Hematopoietic multipotent progenitor cell treated with erythropoietin and hydrocortisone succinate and interleukin-3 and kit ligand, for 6 days (in vitro differentiated cells): Measurements from ENCODE around the gene ARHGAP42.

Source experiments
- DNase-seq: peaks from one replicate; pipeline ENCODE4 v3.0.0-alpha.2; 2015

The ARHGAP42 gene

DNA sequence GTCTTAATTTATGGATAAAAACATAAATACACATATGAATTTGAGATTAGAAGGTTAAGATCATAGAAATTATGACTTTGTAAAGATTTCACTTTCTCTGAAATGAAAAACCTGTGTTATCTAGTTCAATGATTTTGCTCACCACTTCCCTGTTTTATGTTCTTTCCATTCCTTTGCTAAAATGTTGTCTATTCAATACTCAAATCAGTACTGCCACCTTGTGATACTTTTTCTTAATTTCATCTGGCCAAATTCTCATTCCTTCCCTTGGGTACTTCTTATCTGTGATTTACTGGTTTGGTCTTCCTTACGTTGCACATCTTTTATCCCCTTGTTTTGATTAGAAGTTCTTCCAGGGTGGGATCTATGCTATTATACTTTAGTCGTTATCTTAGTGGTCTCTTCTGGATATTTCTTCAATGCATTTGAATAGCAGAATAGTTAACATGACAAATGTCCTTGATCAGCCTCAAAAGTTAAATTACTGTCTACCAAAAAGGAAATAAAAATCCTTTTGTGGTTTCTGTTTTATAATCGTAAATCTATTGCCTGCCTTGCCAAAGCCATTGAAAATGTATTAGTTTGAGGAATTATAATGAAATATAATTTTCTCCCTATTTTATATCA is 245.5 kb downstream of the ARHGAP42 start:
- peak; percentile 72 for DNase-seq

DNA sequence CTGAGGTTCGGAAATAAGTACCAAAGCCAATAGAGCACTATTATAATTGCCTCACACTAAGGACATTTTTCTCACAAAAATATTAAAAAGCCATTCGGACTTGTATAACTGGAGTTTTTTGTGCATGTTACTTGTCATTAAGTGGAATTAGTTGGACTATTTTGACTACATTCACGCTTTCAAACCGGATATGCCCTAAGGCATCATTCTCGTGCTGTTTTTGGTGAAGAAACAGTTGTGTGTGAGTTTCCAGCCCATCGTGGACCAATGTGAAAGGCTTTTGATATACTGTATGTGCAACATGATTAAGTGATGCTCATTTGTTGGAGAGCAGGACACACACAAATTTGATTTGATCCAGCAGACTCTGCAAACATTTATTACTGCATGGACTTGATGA is 249.7 kb downstream of the ARHGAP42 start:
- no peak for DNase-seq

DNA sequence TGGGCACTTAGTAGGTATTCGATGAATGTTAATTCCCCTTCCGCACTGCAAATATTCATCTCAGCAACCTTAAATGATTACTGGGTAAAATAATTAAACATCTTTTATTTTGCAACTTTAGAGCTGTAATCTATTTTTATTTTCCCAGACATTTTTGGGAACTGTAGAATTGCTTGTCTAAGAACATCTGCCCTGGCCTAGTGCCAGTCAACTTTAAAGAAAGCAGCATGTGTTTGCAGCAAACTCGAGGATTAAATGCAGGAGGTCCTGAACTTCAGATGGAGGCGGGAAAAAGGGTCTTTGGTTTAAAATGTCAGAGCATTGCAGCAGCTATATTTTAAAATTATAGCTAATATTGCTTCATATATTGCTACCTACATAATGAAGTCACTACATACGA is 252.5 kb downstream of the ARHGAP42 start:
- DNase-seq: no peak

DNA sequence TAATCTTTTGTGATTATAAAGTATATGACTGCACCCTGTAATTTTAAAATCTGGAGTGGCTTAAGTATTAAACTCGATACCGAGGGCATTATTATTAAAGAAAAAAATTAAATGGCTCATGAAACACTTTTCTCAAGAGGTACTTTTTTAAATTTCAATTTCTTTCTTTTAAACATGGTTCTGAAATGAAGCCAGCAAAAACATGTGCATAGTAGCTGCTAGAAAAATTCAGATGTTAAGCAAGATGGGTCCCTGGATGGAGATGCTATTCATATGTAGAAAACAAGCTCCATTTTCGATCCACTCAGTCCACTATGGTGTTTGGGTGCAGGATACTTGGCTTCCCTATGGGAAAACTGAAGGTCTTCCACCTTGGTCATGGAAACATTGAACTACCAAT is 253.0 kb downstream of the ARHGAP42 start:
- DNase-seq: no peak

DNA sequence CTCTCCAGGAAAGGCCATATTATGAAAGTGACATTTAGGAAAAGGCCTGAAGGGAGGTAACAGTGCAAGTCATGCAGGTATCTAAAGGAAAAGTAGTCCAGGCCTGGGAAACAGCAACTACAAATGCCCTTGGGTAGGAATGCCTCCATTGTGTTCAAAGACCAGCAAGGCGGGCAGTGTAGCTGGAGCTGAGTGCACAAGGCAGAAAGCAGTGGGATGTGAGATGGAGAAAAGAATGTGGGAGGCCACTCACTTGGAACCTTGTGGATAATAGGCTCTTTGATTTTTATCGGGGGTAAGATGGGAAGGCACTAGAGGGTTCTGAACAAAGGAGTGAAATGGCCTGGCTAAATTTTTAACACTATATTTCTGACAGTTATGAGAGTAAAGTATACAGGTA is 253.9 kb downstream of the ARHGAP42 start:
- DNase-seq: no peak

DNA sequence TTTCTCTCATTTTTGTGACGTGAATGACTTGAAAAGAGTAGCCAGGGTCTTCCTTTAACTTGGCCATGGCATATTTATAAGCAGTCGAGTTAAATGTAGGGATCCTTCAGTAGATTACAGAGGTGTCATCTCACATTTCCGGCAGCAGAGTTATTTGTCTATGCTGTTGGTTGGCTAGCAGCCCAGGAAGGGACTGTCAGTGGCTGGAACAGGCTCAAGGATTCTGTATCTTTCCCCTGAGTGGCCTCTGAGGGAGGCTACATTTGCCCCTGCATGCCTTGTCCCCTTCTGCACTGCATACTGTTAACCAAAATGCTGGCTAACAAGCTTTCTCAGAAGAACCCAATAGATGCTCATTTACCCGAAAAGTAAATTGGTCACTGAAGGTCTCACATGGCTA is 254.9 kb downstream of the ARHGAP42 start:
- no peak for DNase-seq

DNA sequence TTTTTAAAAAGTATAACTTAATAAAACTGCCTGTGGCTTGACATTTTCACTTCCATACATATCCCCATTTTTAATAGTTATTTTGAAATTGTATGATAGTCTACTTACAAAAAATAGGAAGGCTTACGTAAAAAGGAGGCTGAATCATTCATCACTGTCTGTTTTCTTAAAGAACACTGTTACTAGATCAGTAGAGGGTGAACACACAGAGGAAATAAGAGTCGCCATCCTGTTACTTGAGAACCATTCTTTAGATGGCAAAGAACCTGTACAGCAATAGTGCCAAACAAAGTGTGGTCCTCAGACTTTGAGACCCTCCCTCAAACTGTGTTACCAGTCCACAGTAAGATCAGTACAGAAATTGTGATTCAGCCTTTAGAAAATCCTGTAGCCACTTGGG is 261.8 kb downstream of the ARHGAP42 start:
- DNase-seq: no peak

DNA sequence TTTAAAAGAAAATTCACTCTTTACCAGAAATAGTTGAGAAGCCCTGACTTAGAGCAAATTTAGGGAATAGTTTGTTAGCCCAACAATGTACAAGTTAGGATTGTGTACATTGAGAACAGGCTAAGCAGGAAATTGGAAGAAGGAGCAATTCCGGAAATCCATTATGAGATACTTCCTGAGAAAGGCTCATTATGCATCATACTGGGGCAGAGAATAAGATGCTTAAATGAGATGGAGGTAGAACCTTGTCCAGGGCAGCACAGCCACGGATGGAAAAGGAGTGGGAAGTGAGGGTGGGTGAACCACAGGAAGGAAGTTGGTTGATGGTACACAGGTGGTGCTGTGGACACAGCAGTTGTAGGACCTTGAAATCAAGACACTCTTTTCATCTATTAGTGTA is 262.4 kb downstream of the ARHGAP42 start:
- DNase-seq: no peak

DNA sequence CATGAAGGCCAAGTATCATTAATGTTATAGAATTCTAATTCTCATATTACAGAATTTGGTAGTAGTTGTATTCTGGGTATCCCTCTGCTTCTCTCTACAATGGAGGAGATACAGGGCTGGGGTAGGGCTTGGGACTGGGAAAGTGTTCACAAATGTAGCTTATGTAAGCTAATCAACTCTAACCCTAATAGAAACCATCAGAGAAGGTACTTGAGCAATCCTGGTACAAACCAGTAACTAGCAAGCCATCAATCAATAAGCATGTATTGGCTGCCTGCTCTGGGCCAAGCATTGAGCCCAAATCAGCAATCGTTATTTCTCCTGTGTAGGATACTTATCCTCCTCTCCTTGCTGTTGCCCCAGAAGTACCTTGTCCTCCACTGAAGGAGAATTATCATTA is 268.2 kb downstream of the ARHGAP42 start:
- no peak for DNase-seq

DNA sequence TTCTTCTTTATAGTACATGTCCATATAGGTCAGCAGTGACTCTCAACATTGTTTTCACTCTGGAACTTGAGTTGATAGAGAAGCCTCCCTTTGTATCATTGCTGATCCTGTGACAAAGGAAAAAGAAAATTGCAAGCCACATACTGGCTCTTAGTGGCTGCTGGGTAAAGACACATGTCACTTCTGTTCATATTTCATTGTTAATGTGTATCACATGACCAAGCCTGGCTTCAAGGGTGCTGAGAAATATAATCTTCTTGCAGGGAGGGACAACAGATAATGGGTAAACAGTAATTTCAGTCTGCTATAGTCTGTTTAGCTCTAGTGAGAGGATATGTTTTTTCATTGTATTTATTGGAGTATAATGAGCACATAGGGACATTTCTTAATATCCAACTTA is 269.3 kb downstream of the ARHGAP42 start:
- no peak for DNase-seq

DNA sequence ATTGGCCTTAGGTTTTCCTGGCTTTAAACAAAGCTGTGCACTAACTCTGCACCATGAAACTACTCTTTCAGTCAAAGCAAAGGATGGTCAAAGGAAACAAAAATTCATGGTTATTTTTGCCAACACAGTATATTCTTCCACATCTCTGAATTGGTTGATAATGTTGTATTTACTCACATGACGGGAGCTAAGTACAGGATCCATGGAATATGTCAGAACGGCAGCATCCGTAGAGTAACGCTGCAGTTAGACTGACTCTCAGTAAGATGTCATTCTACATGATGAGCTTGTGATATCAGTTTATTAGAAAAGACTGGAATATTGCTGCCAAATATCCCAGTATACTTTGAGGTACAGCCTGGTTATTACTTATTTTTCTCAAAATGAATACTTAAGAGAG is 270.4 kb downstream of the ARHGAP42 start:
- DNase-seq: no peak

DNA sequence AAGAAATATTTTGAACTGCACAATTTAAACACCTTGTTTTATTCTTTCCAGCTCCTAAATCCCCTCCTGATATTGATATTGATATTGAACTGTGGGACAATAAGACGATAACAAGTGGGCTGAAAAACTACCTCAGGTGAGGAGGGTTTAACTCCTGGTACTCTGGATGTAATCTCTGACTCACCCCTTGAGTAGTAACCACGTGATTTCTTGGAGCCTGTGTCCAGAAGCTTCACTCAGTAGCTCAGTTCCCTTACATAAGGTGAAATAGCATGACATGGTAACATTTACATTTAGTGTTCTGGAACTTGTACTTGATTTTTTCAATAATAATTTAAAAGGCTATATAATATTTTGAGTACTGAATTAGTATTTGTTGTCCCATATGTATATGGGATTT is 274.5 kb downstream of the ARHGAP42 start:
- DNase-seq: no peak

DNA sequence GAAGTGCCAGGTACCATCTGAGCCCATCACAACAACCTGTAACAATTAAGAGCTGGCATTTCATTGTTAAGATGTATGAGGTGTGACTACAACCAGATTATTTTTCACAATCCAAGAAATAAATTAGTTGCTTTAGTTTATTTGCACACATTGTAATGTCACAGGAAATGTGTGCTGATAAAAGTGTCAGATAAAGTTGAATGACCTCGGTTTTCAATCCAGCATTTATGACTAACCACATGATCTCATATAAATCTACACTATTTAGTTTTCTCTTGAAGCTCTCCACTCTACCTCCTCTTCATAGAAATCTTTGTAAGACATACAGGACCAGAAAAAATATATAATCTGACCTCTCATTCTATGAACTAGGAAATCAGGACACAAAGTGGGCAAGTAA is 276.3 kb downstream of the ARHGAP42 start:
- no peak for DNase-seq

DNA sequence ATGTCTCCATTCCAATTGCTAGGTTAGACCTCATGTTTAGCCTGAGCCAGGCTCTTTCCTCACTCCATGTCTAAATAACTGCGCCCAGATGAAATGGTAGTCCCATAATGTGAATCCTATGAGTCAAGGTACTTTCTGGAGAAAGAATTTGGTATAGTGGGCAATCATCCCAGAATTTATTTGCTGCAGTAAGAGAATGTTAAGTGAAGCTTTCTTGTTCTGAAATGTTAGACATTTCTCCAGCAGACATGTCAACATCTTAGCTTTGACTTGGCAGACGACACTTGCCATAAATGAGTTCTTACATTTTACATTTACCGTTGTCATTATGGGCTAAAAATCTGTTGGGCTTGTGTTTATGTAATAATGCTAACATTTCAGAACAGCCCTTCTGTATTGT is 277.3 kb downstream of the ARHGAP42 start:
- no peak for DNase-seq

DNA sequence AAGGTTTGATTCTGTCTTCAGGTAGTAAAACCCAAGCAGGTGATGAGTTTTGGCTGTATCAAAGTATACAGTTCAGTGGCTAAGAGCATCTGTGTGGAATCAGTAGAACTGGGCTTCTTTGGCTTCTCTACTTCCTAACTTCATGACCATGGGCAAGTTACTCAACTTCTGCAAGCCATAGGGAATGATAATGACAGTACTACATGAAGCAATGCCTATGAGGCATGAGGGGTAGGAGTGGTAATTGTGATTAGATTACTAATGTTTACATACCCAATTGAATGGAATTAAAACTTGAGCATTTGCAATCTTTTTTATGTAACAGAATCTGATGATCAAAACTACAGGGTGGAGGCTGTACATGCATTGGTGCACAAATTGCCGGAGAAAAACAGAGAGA is 278.3 kb downstream of the ARHGAP42 start:
- no peak for DNase-seq

DNA sequence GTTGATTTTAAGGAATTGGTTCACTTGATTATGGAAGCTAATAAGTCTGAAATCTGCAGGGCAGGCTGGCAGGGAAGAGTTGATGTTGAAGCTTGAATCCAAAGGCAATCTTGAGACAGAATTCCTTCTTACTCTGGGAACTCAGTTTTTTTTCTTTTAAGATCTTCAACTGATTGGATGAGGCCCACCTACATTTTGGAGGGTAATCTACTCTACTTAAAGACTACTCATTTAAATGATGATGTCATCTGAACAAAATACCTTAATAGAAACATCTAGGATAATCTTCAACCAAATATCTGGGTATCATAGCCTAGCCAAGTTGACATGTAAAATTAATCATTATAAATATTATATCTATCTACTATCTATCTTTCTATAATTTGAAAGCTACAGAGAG is 279.3 kb downstream of the ARHGAP42 start:
- DNase-seq: no peak

DNA sequence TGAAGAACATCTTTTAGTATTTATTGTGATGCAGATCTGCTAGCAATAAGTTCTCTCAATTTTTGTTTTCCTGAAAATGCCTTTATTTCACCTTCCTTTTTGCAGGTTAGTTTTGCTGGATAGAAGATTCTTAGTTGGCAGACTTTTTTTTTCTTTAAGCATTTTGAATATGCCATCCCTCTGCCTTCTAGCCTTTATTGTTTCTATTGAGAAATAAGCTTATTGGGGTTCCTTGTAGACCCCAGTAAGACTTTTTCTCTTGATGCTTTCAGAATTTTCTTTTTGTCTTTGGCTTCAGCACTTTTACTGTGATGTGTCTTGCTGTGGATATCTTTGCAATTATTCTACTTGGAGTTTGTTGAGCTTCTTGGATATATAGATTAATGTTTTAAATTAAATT is 281.9 kb downstream of the ARHGAP42 start:
- no peak for DNase-seq

DNA sequence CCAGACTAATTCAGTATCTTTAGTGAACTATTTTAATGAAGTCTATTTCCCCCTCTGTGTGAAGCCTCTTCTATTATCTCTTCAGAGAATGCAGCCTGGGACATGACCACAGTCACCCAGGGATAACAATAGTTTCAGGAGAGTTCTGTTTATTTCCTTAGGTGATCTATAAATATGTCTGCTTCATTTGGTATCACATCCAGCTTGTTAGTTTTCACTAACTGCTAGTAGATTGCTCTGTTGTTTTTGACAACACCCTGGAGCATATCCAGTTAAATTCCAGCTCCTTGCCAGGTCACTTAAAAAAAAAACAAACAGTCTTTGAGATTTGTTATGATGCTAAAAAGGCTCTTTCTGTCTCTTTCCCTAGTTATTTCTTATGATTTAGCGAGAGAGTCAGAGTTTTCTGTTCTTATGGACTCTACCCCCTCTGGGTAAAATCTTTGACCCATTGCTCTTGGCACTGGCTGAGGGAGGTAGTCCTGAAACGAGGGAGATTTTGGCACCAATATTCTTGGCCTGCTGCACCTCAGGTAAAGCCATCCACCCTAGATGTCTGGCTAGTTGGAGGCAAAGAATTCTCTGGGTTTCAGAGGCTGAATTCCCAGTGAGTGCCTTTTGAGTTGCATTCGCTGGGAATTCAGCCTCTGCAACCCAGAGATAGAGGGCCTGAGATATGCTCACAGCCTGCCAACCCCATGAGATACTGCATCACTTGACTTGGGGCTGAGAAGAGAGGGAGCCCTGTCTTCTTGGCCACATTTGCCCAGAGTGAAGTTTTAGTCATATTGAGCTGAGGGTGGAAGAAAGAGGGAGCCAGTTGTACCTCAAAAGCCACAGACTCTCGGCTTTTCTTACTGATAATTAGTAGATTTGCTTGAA is 283.4 kb downstream of the ARHGAP42 start:
- peak; percentile 52 for DNase-seq

DNA sequence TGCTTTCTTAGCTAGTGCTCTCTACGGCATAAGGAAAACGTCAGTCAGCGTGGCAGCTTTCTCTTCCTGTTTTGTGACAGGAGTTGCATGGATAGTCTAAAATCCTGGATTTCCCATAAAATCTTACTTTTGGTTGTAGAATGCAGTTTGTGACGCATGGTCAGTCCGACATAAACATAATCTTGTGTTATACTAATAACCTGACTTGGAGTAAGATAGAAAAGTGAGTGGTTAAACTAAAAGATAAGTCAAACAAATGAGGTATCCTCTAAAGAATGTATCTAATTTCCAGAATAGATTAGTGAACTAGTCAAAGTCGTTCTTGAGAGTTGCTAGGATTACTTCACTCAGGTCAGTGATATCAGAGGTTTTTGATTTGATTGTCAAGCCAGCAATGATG is 285.0 kb downstream of the ARHGAP42 start:
- no peak for DNase-seq

DNA sequence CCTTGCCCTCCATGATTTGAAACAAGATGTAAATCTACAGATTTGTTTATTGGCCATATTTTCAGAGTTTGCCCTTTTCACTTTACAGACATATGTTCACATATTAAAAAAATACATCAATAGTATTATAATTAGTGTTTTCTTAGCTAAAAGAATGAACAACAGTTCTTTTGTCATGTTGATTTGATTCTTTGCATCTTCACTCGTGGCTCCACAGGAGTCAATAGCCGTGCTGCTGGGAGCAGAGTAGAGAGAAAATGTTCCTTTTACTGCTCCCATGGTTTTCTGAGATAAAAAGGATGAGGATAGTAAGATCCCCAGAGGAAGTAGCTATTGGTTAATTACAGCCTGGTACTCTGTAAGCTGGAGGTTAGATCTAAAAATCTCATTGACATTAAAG is 291.4 kb downstream of the ARHGAP42 start:
- no peak for DNase-seq

DNA sequence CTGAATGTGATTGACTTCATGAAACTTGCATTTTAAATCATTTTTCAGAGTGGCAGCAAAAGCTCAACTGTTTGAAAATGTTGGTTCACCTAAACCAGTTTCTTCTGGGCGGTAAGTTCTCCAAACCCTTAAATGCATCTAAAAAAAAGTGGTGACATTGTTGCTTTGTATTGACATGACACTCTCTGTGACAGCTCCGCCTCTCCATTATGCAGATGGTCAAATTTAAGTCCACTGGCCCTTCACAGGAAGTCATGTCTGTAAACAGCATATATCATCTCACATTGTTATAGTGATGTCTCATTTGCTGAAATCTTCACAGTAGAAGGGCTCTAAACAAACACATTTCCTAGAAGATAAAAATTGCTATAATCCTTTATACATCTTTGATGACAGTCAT is 291.9 kb downstream of the ARHGAP42 start:
- no peak for DNase-seq

DNA sequence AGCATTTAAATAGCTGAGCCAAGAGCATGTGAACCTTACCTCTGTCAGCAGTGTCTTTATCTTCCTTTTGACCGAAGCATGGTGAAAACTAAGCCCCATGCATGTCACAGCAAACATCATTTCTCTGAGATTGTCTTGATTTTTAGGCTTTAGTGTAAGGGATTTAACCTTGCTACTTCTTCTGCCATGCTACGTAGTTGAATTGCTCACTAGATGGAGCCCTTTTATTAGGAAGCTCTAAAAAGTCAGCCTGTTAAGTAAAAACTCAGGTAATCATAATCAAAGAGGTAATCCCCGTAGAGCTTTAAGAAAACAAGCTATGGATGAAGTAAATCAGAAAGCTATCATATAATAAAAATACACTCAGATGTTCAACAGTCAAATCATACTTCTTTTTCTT is 293.1 kb downstream of the ARHGAP42 start:
- DNase-seq: peak; percentile 30

DNA sequence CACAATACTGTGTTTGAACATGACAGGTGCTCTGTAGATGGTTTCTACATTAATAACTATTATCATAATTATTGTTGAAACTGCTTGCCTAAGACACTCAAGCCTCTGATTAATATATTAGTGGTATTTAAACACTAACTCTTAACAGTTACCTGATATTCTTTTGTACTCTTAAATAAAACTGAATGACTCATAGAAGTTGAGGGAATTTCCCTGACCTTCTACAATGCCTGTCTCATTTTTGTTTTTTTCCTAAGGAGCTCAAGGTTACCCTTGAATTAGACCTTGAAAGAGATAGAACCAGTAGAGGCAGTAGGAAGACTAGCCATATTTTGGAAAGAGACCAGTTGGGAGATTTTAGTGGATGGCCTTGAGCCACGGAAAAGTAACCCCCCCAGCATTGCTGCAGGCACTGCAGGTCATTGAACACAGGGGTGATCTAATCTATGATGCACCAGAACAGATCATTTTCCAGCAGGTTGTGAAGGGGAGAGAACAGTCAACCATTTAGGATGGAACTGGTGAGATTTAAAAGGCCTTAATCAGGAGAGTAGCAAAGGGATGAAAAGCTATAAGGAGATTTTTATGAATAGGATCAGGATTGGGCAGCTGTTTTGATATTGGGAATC is 294.2 kb downstream of the ARHGAP42 start:
- DNase-seq: no peak

DNA sequence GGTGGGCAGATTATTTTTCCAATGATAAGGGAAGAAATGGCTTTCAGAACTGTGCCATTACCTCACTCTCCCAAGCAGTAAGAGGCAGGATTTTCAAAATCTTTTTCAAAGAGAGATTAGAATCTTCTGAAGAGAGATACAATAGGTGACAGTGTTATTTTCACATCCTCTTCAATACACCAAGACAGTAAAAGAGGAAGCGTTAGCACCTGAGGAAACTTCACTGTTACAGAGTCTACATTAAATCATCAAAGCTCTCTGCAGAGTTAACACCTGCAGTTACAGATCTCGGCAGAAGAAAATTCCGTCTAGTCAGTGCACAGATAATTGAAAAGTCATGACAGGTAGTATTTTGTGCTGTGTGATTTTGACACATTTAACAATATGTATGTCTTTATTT is 297.6 kb downstream of the ARHGAP42 start:
- no peak for DNase-seq
